ENCODE results near the gene SMIM41. TPM values are rescaled to one million over a fixed set of nuclear protein-coding genes. Genes with fewer than 3 reads are reported as not detected.
A peak's percentile ranks its signal among the peaks of the same experiment; 100 is the strongest.

The SMIM41 gene
- total RNA-seq, 4 donors from 2014 or later = 1.4 to 6.6 TPM; not detected in 2

- Histone ChIP-seq H3K4me1 (no peaks in the 10 kb centered on the region), H3K27ac (peak overlapping the region in 3 of 4 donors; percentile 6 to 50 (median 17)), H3K9me3 (no peaks in the 10 kb centered on the region), H3K27me3 (no peaks in the 10 kb centered on the region), H3K4me3 (no peak overlapping the region), H3K36me3 (peaks cover 0 to 8% (median 0%) of the 10 kb centered on the region in 3 donors)
- no peak for DNase-seq
- no peak for TF ChIP-seq POLR2A (IDR thresholded peaks at IDR 0.05)
- TF ChIP-seq, protein P1, sequence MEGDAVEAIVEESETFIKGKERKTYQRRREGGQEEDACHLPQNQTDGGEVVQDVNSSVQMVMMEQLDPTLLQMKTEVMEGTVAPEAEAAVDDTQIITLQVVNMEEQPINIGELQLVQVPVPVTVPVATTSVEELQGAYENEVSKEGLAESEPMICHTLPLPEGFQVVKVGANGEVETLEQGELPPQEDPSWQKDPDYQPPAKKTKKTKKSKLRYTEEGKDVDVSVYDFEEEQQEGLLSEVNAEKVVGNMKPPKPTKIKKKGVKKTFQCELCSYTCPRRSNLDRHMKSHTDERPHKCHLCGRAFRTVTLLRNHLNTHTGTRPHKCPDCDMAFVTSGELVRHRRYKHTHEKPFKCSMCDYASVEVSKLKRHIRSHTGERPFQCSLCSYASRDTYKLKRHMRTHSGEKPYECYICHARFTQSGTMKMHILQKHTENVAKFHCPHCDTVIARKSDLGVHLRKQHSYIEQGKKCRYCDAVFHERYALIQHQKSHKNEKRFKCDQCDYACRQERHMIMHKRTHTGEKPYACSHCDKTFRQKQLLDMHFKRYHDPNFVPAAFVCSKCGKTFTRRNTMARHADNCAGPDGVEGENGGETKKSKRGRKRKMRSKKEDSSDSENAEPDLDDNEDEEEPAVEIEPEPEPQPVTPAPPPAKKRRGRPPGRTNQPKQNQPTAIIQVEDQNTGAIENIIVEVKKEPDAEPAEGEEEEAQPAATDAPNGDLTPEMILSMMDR (IDR thresholded peaks at IDR 0.05) = no peak
Observed at GRCh38 chr12:52063082-52063924, 16.2 kb upstream of the SMIM41 start.

- TF ChIP-seq POLR2A (IDR thresholded peaks at IDR 0.05) = no peak
- TF ChIP-seq, protein P1 (IDR thresholded peaks at IDR 0.05) = no peak
- Histone ChIP-seq H3K4me3 (no peak overlapping the region), H3K9me3 (no peaks in the 10 kb centered on the region), H3K36me3 (peaks cover 0 to under 1% (median 0%) of the 10 kb centered on the region in 3 donors), H3K27ac (peak overlapping the region in 3 of 4 donors; percentile 6 to 50 (median 39)), H3K4me1 (no peaks in the 10 kb centered on the region), H3K27me3 (no peaks in the 10 kb centered on the region)
- no peak for DNase-seq
Observed at GRCh38 chr12:52063981-52064649, 15.4 kb upstream of the SMIM41 start.

GRCh38 chr12:52066346-52067080 is 13.0 kb upstream of the SMIM41 start:
- no peak for DNase-seq
- no peaks in the 10 kb centered on the region for H3K27me3 ChIP-seq
- TF ChIP-seq, protein P1 (IDR thresholded peaks at IDR 0.05) = no peak
- no peak for TF ChIP-seq POLR2A (IDR thresholded peaks at IDR 0.05)
- no peak overlapping the region for H3K4me3 ChIP-seq
- H3K36me3 ChIP-seq = no peaks in the 10 kb centered on the region
- H3K27ac ChIP-seq = no peak overlapping the region
- H3K9me3 ChIP-seq = no peaks in the 10 kb centered on the region
- peaks cover 0 to 12% (median 7%) of the 10 kb centered on the region in 4 donors for H3K4me1 ChIP-seq

DNA sequence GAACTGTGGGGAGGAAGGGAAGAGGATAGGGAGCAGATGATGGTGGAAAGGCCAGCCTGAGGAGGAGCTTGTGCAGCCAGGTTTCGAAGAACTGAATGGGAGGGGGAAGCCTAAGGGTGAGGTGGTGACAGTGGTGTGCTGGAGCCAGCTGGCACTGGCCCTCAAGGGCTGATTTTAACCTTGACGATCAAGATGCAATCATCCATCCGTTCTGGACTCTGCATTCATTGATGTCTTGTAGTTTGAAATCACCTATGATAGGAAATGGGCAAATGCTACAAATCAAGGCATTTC is 12.5 kb upstream of the SMIM41 start:
- no peaks in the 10 kb centered on the region for H3K27me3 ChIP-seq
- H3K9me3 ChIP-seq = no peaks in the 10 kb centered on the region
- no peak overlapping the region for H3K4me3 ChIP-seq
- no peak for TF ChIP-seq POLR2A (IDR thresholded peaks at IDR 0.05)
- TF ChIP-seq, protein P1 (IDR thresholded peaks at IDR 0.05) = no peak
- no peaks in the 10 kb centered on the region for H3K36me3 ChIP-seq
- no peak overlapping the region for H3K27ac ChIP-seq
- peaks cover 0 to 15% (median 7%) of the 10 kb centered on the region in 4 donors for H3K4me1 ChIP-seq
- DNase-seq = no peak

GRCh38 chr12:52069327-52070184 is 9.9 kb upstream of the SMIM41 start, which contains the start of gene ATG101:
Gene ATG101, plus strand, starts transcription at chr12:52069978. Its CDS starts 3,673 bp downstream, at chr12:52073651.
- peak; percentile 53 to 64 for TF ChIP-seq POLR2A (IDR thresholded peaks at IDR 0.05)
- TF ChIP-seq, protein P1 (IDR thresholded peaks at IDR 0.05) = peak; percentile 57 to 72 (median 61)
- DNase-seq = peak; percentile 85 to 94 (median 91)
- Histone ChIP-seq H3K4me1 (peaks cover 0 to 15% (median 7%) of the 10 kb centered on the region in 4 donors), H3K4me3 (peak within 1 kb of the TSS; percentile 77 to 93 (median 80)), H3K27ac (peak within 1 kb of the TSS; percentile 79 to 91 (median 84)), H3K36me3 (peaks cover 0 to 17% (median 0%) of the 10 kb centered on the region in 3 donors), H3K27me3 (no peaks in the 10 kb centered on the region), H3K9me3 (no peaks in the 10 kb centered on the region)
